KBM-7 (cell line): ENCODE measurements around the gene ZNF469.

ENCODE experiments used
- DNase-seq: peaks from one replicate; pipeline ENCODE4 v3.0.0-alpha.2; 2015
- in situ Hi-C: fragments of 300-500 bp; cut with MboI; formaldehyde crosslinking; loops from 2 replicates; pipeline ENCODE4 v1.14.3; 2020; ENCODE audit warnings: low sequenced_read_pairs, low pct_unique_long_range_greater_than_20kb, mixed read lengths

ZNF469 gene

GRCh38 chr16:88417684-88418476, 35.1 kb downstream of the ZNF469 start:
- DNase-seq = no peak
- in situ Hi-C loops = no loop called here

GRCh38 chr16:88418869-88419268, 36.1 kb downstream of the ZNF469 start:
- in situ Hi-C loops = no loop called here
- DNase-seq = no peak

GRCh38 chr16:88419790-88420189, 37.0 kb downstream of the ZNF469 start:
- DNase-seq = no peak
- in situ Hi-C loops = no loop called here

DNA sequence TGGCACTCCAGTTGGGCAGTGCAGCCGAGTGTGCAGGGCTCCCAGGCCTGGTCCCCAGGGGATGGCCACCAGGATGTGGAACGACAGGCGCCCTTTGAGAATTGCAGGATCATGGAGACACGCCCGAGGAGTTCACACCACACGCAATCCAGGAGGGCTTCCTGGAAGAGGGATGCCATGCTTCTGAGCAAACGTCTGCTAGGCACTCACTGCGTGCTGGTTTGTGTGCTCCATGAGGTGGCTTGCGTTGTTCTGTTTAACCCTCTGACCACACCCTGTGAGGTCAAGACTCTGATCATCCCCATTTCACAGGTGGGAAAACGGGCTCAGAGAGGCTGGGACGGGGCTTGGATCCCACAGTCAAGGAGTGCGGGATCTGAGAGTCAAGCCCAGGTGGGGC, 37.7 kb downstream of the ZNF469 start:
- in situ Hi-C loops = no loop called here
- no peak for DNase-seq

- in situ Hi-C loops = no loop called here
- DNase-seq = no peak
Observed at GRCh38 chr16:88421301-88421700, 38.5 kb downstream of the ZNF469 start.

GRCh38 chr16:88421871-88422433, 39.2 kb downstream of the ZNF469 start:
- in situ Hi-C loops = no loop called here

DNA sequence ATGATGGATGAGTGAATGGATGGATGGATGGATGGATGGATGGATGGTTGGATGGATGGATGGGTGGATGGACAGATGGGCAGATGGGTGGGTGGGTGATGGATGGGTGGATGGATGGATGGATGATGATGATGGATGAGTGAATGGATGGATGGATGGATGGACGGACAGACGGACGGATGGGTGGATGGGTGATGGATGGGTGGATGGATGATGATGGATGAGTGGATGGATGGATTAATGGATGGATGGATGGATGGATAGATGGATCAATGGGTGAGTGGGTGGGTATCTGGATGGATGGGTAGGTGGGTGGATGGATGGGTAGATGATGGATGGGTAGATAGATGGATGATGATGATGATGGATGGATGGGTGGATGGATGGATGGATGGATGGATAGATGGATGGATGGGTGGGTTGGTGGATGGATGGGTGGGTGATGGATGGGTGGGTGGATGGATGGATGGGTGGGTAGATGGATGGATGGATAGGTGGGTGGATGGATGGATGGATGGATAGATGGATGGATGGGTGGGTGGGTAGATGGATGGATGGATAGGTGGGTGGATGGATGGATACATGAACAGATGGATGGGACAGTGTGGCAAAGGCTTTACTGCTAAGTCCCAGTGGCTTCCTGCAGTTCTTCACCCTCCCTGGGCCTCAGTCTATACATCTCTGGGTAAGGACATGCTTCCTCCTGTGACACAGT, 40.1 kb downstream of the ZNF469 start:
- in situ Hi-C loops = no loop called here

More at GRCh38 chr16:88421871-88422433, 39.2 kb downstream of the ZNF469 start:
- DNase-seq = no peak

GRCh38 chr16:88423448-88423850, 40.7 kb downstream of the ZNF469 start:
- in situ Hi-C loops = no loop called here
- DNase-seq = no peak

More for the DNA sequence above, 40.1 kb downstream of the ZNF469 start:
- DNase-seq = no peak

GRCh38 chr16:88424587-88425235, 42.0 kb downstream of the ZNF469 start:
- no peak for DNase-seq
- in situ Hi-C loops = no loop called here

DNA sequence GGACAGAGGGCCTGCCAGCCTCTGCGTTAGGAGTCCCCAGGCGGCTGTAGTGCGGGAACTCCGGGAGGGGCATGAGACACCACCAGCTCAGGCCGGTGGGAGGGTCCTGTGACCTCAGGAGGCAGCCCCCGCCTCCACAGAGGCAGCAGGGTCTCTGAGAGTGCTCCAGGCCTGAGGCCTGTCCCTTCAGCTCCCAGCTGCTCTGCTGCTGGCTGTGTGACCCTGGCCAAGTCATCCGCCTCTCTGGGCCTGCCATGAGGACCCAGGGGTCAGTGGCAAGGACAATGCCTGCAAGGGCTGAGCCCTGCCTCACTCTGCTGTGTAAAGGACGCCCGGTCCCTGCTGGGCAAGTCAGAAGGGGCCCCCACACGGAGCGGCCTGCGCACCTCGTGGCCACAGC, 43.3 kb downstream of the ZNF469 start:
- in situ Hi-C loops = no loop called here
- DNase-seq = no peak

- in situ Hi-C loops = no loop called here
- no peak for DNase-seq
Observed at GRCh38 chr16:88427376-88427775, 44.6 kb downstream of the ZNF469 start.

- DNase-seq = no peak
- in situ Hi-C loops = no loop called here
Observed at GRCh38 chr16:88428156-88428555, 45.4 kb downstream of the ZNF469 start.

DNA sequence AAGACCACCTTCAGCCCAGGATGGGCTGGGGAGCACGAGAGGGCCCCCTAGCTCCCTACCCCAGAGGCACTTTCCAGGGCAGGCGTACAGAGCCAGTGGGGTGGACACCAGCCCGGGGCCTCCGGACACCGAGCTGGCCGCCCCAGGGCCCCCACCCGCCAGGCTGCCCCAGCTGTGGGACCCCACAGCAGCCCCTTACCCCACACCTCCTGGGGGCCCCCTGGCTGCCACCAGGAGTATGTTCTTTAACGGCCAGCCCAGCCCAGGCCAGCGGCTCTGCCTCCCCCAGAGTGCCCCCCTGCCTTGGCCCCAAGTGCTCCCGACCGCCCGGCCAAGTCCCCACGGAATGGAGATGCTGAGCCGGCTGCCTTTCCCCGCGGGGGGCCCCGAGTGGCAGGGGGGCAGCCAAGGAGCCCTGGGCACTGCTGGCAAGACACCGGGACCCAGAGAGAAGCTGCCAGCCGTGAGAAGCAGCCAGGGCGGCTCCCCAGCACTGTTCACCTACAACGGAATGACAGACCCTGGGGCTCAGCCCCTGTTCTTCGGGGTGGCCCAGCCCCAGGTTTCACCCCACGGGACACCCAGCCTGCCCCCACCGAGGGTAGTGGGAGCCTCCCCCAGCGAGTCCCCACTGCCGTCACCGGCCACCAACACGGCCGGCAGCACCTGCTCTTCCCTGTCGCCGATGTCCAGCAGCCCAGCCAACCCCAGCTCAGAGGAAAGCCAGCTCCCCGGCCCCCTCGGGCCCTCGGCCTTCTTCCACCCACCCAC, 46.0 kb downstream of the ZNF469 start:
- in situ Hi-C loops = no loop called here
- DNase-seq = no peak

DNA sequence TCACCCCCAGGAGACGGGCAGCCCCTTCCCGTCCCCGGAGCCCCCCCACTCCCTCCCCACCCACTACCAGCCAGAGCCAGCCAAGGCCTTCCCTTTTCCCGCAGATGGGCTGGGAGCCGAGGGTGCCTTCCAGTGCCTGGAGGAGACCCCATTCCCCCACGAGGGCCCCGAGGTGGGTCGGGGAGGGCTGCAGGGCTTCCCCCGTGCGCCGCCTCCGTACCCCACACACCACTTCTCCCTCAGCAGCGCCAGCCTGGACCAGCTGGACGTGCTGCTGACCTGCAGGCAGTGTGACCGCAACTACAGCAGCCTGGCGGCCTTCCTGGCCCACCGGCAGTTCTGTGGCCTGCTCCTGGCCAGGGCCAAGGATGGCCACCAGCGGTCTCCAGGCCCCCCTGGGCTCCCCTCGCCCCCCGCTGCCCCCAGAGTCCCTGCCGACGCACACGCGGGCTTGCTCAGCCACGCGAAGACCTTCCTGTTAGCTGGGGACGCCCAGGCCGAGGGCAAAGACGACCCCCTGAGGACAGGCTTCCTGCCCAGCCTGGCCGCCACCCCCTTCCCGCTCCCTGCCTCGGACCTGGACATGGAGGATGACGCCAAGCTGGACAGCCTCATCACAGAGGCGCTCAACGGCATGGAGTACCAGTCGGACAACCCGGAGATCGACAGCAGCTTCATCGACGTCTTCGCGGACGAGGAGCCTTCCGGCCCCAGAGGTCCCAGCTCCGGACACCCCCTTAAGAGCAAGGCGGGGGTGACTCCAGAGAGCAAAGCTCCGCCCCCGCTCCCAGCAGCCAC, 46.8 kb downstream of the ZNF469 start:
- in situ Hi-C loops = no loop called here
- DNase-seq = no peak

- no peak for DNase-seq
- in situ Hi-C loops = no loop called here
Observed at GRCh38 chr16:88430185-88430523, 47.4 kb downstream of the ZNF469 start.

DNA sequence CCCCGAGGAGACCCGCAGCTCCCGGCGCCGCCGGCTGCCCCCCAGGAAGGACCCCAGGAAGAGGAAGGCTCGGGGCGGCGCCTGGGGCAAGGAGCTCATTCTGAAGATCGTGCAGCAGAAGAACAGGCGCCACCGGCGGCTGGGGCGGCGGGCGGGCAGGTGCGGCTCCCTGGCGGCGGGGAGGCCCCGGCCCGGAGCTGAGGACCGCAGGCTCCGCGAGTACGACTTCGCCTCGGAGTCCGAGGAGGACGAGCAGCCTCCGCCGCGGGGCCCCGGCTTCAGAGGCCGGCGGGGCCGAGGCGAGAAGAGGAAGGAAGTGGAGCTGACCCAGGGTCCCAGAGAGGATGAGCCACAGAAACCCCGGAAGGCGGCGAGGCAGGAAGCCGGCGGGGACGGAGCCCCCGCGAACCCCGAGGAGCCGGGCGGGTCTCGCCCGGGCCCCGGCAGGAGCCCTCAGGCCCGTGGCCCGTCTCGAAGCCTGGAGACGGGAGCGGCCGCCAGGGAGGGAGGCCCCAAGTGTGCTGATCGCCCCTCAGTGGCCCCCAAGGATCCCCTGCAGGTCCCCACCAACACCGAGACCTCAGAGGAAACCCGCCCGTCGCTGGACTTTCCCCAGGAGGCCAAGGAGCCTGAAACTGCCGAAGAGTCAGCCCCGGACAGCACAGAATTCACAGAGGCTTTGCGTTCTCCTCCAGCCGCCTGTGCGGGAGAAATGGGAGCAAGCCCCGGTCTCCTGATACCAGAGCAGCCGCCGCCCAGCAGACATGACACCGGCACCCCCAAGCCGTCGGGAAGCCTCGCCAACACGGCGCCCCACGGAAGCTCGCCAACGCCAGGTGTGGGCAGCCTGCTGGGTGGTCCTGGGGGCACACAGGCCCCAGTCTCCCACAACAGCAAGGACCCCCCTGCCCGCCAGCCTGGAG, 48.0 kb downstream of the ZNF469 start:
- in situ Hi-C loops = no loop called here
- peak; percentile 53 for DNase-seq

DNA sequence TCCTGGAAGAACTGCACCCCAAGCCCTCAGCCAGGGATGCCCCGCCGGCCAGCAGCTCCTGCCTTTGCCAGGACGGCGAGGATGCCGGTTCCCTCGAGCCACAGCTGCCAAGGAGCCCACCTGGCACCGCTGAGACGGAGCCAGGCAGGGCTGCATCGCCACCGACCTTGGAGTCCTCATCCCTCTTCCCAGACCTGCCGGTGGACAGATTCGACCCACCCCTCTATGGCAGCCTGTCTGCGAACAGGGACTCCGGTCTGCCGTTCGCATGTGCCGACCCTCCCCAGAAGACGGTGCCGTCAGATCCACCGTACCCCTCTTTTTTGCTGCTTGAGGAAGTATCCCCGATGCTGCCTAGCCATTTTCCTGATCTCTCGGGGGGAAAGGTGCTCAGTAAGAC, 48.9 kb downstream of the ZNF469 start:
- DNase-seq = no peak
- in situ Hi-C loops = no loop called here

- in situ Hi-C loops = no loop called here
Observed at GRCh38 chr16:88432174-88432573, 49.4 kb downstream of the ZNF469 start.

More at GRCh38 chr16:88432174-88432573, 49.4 kb downstream of the ZNF469 start:
- DNase-seq = no peak
